Adrenal gland (tissue), 12 donors: ENCODE data around the gene PSAPL1. TPM values are rescaled to one million over a fixed set of nuclear protein-coding genes. Genes with fewer than 3 reads are reported as not detected.

ENCODE experiments used
- DNase-seq, 7 donors: peaks; one replicate each; pipeline ENCODE4 v3.0.0-alpha.2; 2019 to 2020
- H3K27ac ChIP-seq, 5 donors: fragments of 200-600 bp; sonication (generic) in 4 of 5; 1 replicate in 3 of 5; 2 replicates in 2 of 5; pipeline versions ENCODE4 v1.5.1 to v1.8.0; 2016 to 2020; ENCODE audit warnings: mild to moderate bottlenecking in 1 of 5
- H3K27me3 ChIP-seq: fragments of 200-600 bp; 2 replicates; pipeline ENCODE4 v1.8.0; 2021
- H3K36me3 ChIP-seq, 2 donors: fragments of 200-600 bp; replicated peaks in 1 of 2; 1 replicate in 1 of 2; 2 replicates in 1 of 2; pipeline versions ENCODE4 v1.5.1 to v1.8.0; 2018 to 2022
- H3K4me1 ChIP-seq, 2 donors: fragments of 200-600 bp; replicated peaks in 1 of 2; 1 replicate in 1 of 2; 2 replicates in 1 of 2; pipeline versions ENCODE4 v1.5.1 to v1.8.0; 2018 to 2021
- H3K4me3 ChIP-seq, 4 donors: fragments of 200-600 bp; sonication (generic) in 3 of 4; one replicate each; pipeline ENCODE4 v1.5.1; 2016 to 2018
- H3K9me3 ChIP-seq, 3 donors: fragments of 200-600 bp; sonication (generic) in 1 of 3; replicated peaks in 1 of 3; 1 replicate in 2 of 3; 2 replicates in 1 of 3; pipeline versions ENCODE4 v1.5.1 to v1.8.0; 2016 to 2021
- CTCF ChIP-seq, 6 experiments: fragments of 450-650 bp in 4 of 6; fragments of 200-600 bp in 2 of 6; sonication (generic) in 1 of 6; IDR thresholded peaks; 1 replicate in 5 of 6; 2 replicates in 1 of 6; pipeline versions ENCODE4 v1.5.1 to v1.8.0; 2016 to 2021; ENCODE audit warnings: antibody characterized with exemption in 6 of 6, mild to moderate bottlenecking in 2 of 6, moderate library complexity in 1 of 6
- POLR2A ChIP-seq, 2 donors: fragments of 450-650 bp; IDR thresholded peaks; one replicate each; pipeline ENCODE4 v1.6.1; 2017; ENCODE audit warnings: antibody characterized with exemption in 2 of 2, mild to moderate bottlenecking in 2 of 2, moderate library complexity in 1 of 2
- WGBS, 4 donors: extraction: QIAGEN DNeasy Blood & Tissue Kit in 2 of 4; methylation state at CpG; one replicate each; pipeline versions ENCODE4 v1.1.5 to v1.1.7; 2013 to 2017; 5-methylcytosine and 5-hydroxymethylcytosine counted together
- intact Hi-C, 2 donors: fragments of 100-400 bp; cut with DNase I; formaldehyde crosslinking; loops; one replicate each; pipeline versions ENCODE4 v1.14.1 to v1.15.0; 2022 to 2023
- polyA plus RNA-seq, 3 donors: library from polyadenylated mRNA; stranded (reverse); fragments of 200-250 nt in 2 of 3; fragments of 350-450 nt in 1 of 3; fragmentation: Illumina TruSeq in 1 of 3; extraction: RNeasy Lipid Tissue Mini Kit (QIAGEN cat#74804) in 1 of 3; gene quantifications; one replicate each; pipeline ENCODE4 v1.2.3, GENCODE V29; 2013 to 2014
- total RNA-seq, 9 donors: library from RNA; depleted of rRNA in 4 of 9; stranded (reverse); fragments of >200 nt in 4 of 9; fragments of 120-200 nt in 1 of 9; fragmentation: NEBNext Ultra II Directional in 1 of 9; extraction: Animal tissue kit (Norgen Biotek cat#: 25700) in 1 of 9; gene quantifications; one replicate each; pipeline versions ENCODE4 v1.1.0 to v1.2.4, GENCODE V29; 2013 to 2023
- donor health status: healthy with polysubstance abuse.
- donor health status: Bipolar disorder and iron deficiency.
- donor health status: DM: yes; HTN: yes; CAD: no.
- donor health status: DM: no; HTN: no; CAD: no.
- donor health status: DM: no; HTN: no; CAD: no.
- donor health status: DM: yes; HTN: yes; CAD: no.

The PSAPL1 gene
- total and polyA plus RNA-seq, 12 donors, result 0.03 to 0.08 TPM; not detected in 10

DNA sequence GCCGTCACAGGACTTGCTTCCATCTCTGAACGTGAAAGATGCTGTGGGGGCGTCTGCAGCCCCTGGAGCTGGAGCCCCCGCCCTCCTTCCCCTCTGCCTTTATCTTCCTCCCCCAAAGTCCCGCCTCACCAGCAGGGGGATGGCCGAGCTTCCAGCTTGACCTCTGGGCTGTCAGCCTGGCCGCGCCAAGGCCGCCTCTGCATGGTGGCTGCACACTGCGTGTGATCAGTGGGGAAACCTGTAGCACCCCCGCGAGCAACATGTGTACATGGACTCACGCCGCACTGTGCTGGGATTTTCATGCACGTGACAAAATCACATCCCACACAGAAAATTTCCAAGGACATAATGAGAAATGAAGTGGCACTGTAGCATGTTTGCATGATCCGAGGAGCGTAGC, 26.5 kb upstream of the PSAPL1 start:
- DNase-seq, result no peak
- H3K36me3 ChIP-seq, result no peaks in the 10 kb centered on the region
- no peak overlapping the region for H3K27ac ChIP-seq
- no peak for TF ChIP-seq POLR2A (IDR thresholded peaks at IDR 0.05)
- TF ChIP-seq CTCF (IDR thresholded peaks at IDR 0.05), result no peak
- H3K9me3 ChIP-seq, result no peaks in the 10 kb centered on the region
- no peaks in the 10 kb centered on the region for H3K27me3 ChIP-seq
- H3K4me3 ChIP-seq, result no peak overlapping the region
- H3K4me1 ChIP-seq, result no peaks in the 10 kb centered on the region
- intact Hi-C loops, result no loop called here
- WGBS, 4 donors, result 51 to 63% (median 57%) methylated on average over 8 to 17 of the region's 17 CpGs

- intact Hi-C loops, result no loop called here
- no peak for TF ChIP-seq CTCF (IDR thresholded peaks at IDR 0.05)
- TF ChIP-seq POLR2A (IDR thresholded peaks at IDR 0.05), result no peak
- Histone ChIP-seq H3K27me3 (no peaks in the 10 kb centered on the region), H3K27ac (no peak overlapping the region), H3K36me3 (no peaks in the 10 kb centered on the region), H3K9me3 (no peaks in the 10 kb centered on the region), H3K4me3 (no peak overlapping the region), H3K4me1 (no peaks in the 10 kb centered on the region)
- DNase-seq, result peak in 2 of 7 donors; percentile 14 to 60
- WGBS, 4 donors, result 50 to 62% (median 56%) methylated on average over 14 to 17 of the region's 17 CpGs
Observed at GRCh38 chr4:7460566-7460965, 25.8 kb upstream of the PSAPL1 start.

DNA sequence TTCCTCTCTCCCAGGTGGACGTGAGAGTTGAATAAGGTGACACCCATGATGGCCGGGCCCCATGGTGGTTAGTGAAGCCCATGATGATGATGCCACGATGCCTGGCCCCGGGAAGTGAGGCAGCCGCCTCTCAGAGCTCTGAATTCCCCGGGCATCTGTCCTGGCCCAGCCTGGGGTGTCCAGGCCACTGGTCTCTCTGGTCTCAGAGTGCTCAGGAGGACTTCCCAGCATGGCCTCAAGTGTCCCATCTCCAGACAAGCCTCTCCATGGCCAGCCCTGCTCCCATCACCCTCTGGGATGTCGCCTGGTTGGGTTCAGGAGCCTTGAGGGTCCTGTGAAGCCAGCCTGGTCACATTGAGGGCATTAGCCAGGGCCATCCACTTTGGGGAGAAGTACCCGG, 24.7 kb upstream of the PSAPL1 start:
- Histone ChIP-seq H3K4me1 (no peaks in the 10 kb centered on the region), H3K4me3 (no peak overlapping the region), H3K36me3 (no peaks in the 10 kb centered on the region), H3K27ac (no peak overlapping the region), H3K27me3 (no peaks in the 10 kb centered on the region), H3K9me3 (no peaks in the 10 kb centered on the region)
- intact Hi-C loops, result no loop called here
- no peak for DNase-seq
- no peak for TF ChIP-seq CTCF (IDR thresholded peaks at IDR 0.05)
- no peak for TF ChIP-seq POLR2A (IDR thresholded peaks at IDR 0.05)
- WGBS, 4 donors, result 83 to 95% (median 93%) methylated on average over 7 to 8 of the region's 8 CpGs

DNA sequence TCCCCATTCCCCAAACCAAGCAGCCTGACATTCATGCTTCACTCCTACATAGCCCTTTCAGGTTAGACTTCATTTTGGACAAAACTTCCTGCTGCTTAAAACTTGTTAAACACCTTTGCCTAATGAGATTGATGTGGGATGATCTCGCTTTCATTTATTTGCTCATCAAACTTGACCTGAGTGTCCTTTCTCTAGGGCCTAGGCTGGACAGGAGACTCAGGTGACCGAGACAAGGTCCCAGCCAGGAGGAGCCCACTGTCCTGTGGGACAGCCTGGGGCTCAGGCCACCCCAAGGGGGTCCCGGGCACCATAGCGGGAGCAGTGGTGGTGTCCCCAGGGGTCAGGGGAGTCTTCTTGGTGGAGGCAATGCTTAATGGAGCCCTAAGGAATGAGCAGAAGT, 23.7 kb upstream of the PSAPL1 start:
- Histone ChIP-seq H3K27ac (no peak overlapping the region), H3K4me1 (no peaks in the 10 kb centered on the region), H3K4me3 (no peak overlapping the region), H3K27me3 (no peaks in the 10 kb centered on the region), H3K36me3 (no peaks in the 10 kb centered on the region), H3K9me3 (no peaks in the 10 kb centered on the region)
- no peak for DNase-seq
- intact Hi-C loops, result no loop called here
- WGBS, 4 donors, result 88 to 98% (median 91%) methylated on average over 3 to 4 of the region's 4 CpGs
- TF ChIP-seq POLR2A (IDR thresholded peaks at IDR 0.05), result no peak
- no peak for TF ChIP-seq CTCF (IDR thresholded peaks at IDR 0.05)
